Epithelial cell of proximal tubule (primary cell): Measurements from ENCODE around the gene SLIRP. TPM values are rescaled to one million over a fixed set of nuclear protein-coding genes. Genes with fewer than 3 reads are reported as not detected.
A peak's percentile ranks its signal among the peaks of the same experiment; 100 is the strongest.

Source experiments
- DNase-seq: peaks from one replicate; pipeline ENCODE4 v3.0.0-alpha.2; 2011; ENCODE audit warnings: low read depth
- H3K4me3 ChIP-seq: 2 replicates; pipeline ENCODE4 v1.5.1; 2011; ENCODE audit warnings: low read depth, mild to moderate bottlenecking, low read length
- total RNA-seq: library from RNA; depleted of rRNA; stranded (reverse); fragments of >200 nt; gene quantifications from 2 replicates; pipeline ENCODE4 v1.2.3, GENCODE V29; 2015
- TF ChIP-seq, protein P1 (sequence below): conservative IDR thresholded peaks from 2 replicates; pipeline ENCODE4 v1.5.1; 2012; ENCODE audit warnings: low read depth, mild to moderate bottlenecking, low read length

SLIRP gene
- total RNA-seq, 1 donor from 2014 or later = 491 TPM

DNA sequence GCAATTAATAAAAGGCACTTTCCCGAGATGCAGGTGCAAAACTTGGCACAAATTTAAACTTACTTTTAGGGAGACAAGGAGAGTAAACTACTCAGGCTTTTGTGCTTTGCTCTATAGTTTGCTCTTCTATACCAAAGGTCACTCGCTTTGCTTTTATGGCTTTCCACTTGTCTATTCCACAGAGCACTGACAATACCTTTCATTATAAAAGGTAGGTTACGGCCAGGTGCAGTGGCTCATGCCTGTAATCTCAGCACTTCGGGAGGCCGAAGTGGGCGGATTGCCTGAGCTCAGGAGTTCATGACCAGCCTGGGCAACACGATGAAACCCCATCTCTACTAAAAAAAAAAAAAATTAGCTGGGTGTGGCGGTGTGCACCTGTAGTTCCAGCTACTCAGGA, 33.0 kb upstream of the SLIRP start:
- DNase-seq = no peak
- H3K4me3 ChIP-seq = no peak overlapping the region
- TF ChIP-seq, protein P1, sequence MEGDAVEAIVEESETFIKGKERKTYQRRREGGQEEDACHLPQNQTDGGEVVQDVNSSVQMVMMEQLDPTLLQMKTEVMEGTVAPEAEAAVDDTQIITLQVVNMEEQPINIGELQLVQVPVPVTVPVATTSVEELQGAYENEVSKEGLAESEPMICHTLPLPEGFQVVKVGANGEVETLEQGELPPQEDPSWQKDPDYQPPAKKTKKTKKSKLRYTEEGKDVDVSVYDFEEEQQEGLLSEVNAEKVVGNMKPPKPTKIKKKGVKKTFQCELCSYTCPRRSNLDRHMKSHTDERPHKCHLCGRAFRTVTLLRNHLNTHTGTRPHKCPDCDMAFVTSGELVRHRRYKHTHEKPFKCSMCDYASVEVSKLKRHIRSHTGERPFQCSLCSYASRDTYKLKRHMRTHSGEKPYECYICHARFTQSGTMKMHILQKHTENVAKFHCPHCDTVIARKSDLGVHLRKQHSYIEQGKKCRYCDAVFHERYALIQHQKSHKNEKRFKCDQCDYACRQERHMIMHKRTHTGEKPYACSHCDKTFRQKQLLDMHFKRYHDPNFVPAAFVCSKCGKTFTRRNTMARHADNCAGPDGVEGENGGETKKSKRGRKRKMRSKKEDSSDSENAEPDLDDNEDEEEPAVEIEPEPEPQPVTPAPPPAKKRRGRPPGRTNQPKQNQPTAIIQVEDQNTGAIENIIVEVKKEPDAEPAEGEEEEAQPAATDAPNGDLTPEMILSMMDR = no peak

DNA sequence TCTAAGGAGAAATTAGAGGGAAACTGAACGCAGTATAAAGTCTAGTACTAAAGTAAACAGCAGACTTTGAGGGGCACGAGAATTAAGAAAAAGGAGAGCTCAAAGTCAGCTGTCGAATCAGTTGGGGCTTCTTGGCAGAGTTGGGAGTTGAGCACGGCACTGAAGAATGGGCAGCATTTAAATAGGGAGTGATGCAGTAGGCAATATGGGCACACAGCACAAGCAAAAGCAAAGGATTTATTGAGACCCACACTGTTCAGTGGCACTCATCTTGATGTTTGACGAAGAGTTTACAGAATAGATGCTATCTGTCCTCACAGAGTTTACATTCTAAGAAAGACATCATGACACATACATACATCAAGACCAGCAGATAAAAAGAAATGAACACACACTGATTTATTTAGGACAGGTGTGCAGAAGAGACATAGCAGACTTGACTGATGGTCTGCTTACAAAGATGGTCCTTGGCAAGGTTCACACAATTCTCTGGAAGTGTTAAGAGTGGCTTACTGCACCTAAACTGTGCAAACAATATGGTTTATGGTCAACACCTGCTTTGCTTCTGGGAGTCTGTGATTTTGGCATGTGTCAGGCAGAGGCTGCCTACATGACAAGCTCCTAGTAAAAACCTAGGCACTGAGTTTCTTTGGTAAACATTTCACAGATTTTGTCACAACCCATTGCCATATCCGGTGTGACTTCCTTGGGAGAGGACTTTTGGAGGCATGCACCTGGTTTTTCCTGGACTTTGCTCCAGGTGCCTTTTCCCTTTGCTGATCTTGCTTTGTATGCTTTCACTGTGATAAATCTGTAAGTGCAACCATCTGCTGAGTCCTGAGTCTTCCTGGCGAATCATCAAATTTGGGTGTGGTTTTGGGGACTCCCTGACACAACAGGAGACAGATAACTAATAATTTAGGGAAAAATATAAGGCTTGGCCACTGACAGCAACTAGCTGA, 26.4 kb upstream of the SLIRP start:
- no peak overlapping the region for H3K4me3 ChIP-seq
- TF ChIP-seq, protein P1 = no peak
- DNase-seq = no peak

DNA sequence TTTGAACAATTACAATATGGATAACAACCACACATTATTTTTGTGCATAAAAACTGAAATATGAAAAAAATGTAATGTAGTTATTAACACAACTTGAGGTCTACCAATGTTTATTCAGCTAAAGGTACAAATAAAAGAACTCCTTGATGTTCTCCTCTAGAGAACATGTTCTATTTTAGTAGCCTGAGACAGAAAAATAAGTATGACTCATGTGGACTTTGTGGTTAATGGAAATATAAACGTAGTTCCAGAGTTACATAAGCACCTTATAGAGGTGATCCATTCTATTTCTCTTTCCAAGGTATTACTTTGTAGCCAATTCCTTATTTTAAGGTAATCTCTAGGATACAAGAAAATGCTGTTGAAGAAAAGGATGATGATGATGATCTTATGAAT, 25.7 kb upstream of the SLIRP start:
- H3K4me3 ChIP-seq = no peak overlapping the region
- TF ChIP-seq, protein P1 = no peak
- no peak for DNase-seq

DNA sequence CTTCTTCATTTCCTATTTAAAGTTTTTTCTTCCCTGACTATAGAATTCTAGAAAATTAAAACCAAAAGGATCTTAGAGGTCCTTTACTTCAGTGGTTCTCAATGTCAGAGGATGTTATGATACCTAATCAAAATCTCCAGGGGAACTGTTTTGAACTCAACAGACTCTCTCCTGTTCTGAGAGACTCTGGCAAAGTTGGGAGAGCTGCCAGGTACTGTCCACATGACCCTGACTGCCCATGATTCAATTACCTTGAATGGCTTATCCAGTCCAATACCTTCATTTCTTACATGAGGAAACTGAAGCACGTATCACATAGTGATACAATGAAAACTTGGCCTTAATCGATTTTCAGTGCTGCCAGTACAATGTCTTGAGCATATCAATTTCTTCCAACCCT, 16.6 kb upstream of the SLIRP start:
- TF ChIP-seq, protein P1 = no peak
- H3K4me3 ChIP-seq = no peak overlapping the region
- DNase-seq = no peak

DNA sequence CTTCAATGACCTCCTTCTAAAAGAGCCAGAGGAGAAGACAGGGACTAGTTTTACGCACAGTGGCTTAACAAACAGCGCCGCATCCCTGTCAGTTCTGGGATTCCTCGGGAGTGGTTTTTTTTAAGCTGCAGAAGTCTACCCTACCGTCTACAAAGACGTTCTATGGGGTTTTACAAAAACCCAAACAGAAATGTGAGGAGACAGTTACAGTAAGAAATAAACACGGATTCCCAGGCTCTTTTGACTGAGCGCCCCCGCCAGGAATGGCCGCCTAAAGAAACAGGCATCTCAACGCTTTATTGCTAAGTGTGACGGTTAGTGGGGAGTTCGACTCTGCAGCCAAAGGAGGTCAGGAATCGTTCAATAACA, 564 bp upstream of the SLIRP start:
- peak overlapping the region; percentile 99 for H3K4me3 ChIP-seq
- DNase-seq = no peak
- TF ChIP-seq, protein P1 = peak; percentile 55

DNA sequence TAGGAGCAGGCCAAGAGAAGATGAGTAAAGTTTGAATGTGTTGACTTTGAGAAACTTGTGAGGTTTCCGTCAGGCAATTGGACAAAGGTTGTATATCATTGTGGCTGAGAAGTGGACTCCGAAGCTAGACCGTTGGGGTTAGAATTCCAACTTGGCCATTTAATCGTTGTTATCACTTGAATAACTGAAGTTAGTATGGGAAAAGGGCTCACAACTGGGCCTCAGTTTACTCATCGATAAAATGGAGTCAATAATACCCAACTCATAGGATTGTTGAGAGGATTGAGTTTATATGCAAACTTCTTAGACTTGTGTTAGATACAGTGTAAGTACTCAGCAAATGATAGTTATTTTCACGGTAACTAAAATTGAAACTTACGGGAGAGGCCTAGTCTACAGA, 846 bp downstream of the SLIRP start:
- DNase-seq = no peak
- TF ChIP-seq, protein P1 = no peak
- H3K4me3 ChIP-seq = peak overlapping the region; percentile 99

DNA sequence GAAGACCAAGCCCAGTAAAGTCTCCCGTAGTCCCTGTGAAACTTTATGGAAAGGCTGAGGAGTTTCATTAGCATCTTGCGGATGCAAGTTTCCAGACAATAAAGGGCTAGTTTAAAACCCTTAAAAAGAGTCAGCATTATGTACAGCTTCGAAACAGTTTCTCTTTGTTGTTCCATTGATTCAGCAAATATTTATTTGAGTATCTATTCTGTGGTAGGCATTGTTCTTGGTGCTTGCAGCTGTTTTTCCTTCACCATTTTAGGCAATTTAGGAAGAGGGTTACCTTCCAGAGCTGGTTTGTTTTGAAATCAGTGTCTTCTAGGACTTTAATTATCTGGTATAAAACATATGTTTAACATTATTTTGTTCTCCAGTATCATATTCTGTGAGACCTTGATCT, 1.5 kb downstream of the SLIRP start:
- TF ChIP-seq, protein P1 = no peak
- H3K4me3 ChIP-seq = peak overlapping the region; percentile 99
- DNase-seq = no peak
